Esophagus muscularis mucosa (tissue), 4 donors: Measurements from ENCODE around the gene TRAPPC14. TPM values are rescaled to one million over a fixed set of nuclear protein-coding genes. Genes with fewer than 3 reads are reported as not detected.
A peak's percentile ranks its signal among the peaks of the same experiment; 100 is the strongest.

Experiments used
- DNase-seq: peaks from one replicate; pipeline ENCODE4 v3.0.0-alpha.2; 2017; ENCODE audit errors: extremely low spot score
- H3K27ac ChIP-seq, 4 donors: fragments of 200-600 bp; sonication (generic); replicated peaks in 1 of 4; 1 replicate in 3 of 4; 2 replicates in 1 of 4; pipeline ENCODE4 v1.5.1; 2016 to 2019; ENCODE audit warnings: mild to moderate bottlenecking in 1 of 4
- H3K27me3 ChIP-seq, 4 donors: fragments of 200-600 bp; sonication (generic); one replicate each; pipeline versions ENCODE4 v1.5.1 to v1.6.0; 2016 to 2019
- H3K36me3 ChIP-seq, 4 donors: fragments of 200-600 bp; sonication (generic); one replicate each; pipeline ENCODE4 v1.5.1; 2016 to 2019
- H3K4me1 ChIP-seq, 4 donors: fragments of 200-600 bp; sonication (generic); one replicate each; pipeline ENCODE4 v1.5.1; 2016 to 2019
- H3K4me3 ChIP-seq, 4 donors: fragments of 200-600 bp; sonication (generic); 1 replicate in 2 of 4; 2 replicates in 2 of 4; pipeline ENCODE4 v1.5.1; 2016 to 2019; ENCODE audit warnings: mild to moderate bottlenecking in 4 of 4, moderate library complexity in 1 of 4
- H3K9me3 ChIP-seq, 4 donors: fragments of 200-600 bp; sonication (generic); 1 replicate in 3 of 4; 2 replicates in 1 of 4; pipeline ENCODE4 v1.5.1; 2016 to 2019
- EP300 ChIP-seq: sonication (generic); formaldehyde crosslinking; IDR thresholded peaks from one replicate; pipeline ENCODE4 v1.6.1; 2017; ENCODE audit warnings: antibody characterized with exemption
- POLR2A ChIP-seq: fragments of 450-650 bp; IDR thresholded peaks from one replicate; pipeline ENCODE4 v1.6.1; 2017; ENCODE audit warnings: antibody characterized with exemption, moderate library complexity, mild to moderate bottlenecking, low read depth
- POLR2AphosphoS5 ChIP-seq, 2 donors: sonication (generic); formaldehyde crosslinking; IDR thresholded peaks; one replicate each; pipeline ENCODE4 v1.6.1; 2017; ENCODE audit warnings: antibody characterized with exemption in 2 of 2
- WGBS: methylation state at CpG from one replicate; pipeline ENCODE4 v1.1.5; 2018; 5-methylcytosine and 5-hydroxymethylcytosine counted together
- intact Hi-C: fragments of 100-400 bp; cut with DNase I; formaldehyde crosslinking; loops from one replicate; pipeline ENCODE4 v1.15.1; 2023
- total RNA-seq, 4 donors: library from RNA; depleted of rRNA; stranded (reverse); fragments of >200 nt; gene quantifications; one replicate each; pipeline versions ENCODE4 v1.1.0 to v1.2.1, GENCODE V29; 2016
- TF ChIP-seq, protein P1 (sequence below), 3 experiments: fragments of 200-600 bp in 2 of 3; fragments of 450-650 bp in 1 of 3; sonication (generic) in 2 of 3; IDR thresholded peaks; one replicate each; pipeline ENCODE4 v1.5.1; 2017 to 2019; ENCODE audit warnings: antibody characterized with exemption in 3 of 3, mild to moderate bottlenecking in 2 of 3, moderate library complexity in 1 of 3

The TRAPPC14 gene
- total RNA-seq, 4 donors from 2014 or later = 5.5 to 8.8 (median 6.8) TPM

GRCh38 chr7:100126931-100127865 is 31.3 kb downstream of the TRAPPC14 start, which contains the start of gene MBLAC1:
Gene MBLAC1 (plus strand): TSS chr7:100126967. CDS start chr7:100127396, 429 bp downstream.
- peak; percentile 97 for DNase-seq
- H3K36me3 ChIP-seq = peaks cover 0 to 28% (median 12%) of the 10 kb centered on the region in 4 donors
- WGBS = 0% methylated on average over 35 of the region's 85 CpGs
- intact Hi-C loops = loop anchor here (1.0 to 5.0 kb wide), 4 partner anchors 21 to 135 kb away; partner anchors contain the start of genes AP4M1, LAMTOR4, MCM7 and ZNF3
- no peaks in the 10 kb centered on the region for H3K9me3 ChIP-seq
- no peaks in the 10 kb centered on the region for H3K27me3 ChIP-seq
- TF ChIP-seq, protein P1, sequence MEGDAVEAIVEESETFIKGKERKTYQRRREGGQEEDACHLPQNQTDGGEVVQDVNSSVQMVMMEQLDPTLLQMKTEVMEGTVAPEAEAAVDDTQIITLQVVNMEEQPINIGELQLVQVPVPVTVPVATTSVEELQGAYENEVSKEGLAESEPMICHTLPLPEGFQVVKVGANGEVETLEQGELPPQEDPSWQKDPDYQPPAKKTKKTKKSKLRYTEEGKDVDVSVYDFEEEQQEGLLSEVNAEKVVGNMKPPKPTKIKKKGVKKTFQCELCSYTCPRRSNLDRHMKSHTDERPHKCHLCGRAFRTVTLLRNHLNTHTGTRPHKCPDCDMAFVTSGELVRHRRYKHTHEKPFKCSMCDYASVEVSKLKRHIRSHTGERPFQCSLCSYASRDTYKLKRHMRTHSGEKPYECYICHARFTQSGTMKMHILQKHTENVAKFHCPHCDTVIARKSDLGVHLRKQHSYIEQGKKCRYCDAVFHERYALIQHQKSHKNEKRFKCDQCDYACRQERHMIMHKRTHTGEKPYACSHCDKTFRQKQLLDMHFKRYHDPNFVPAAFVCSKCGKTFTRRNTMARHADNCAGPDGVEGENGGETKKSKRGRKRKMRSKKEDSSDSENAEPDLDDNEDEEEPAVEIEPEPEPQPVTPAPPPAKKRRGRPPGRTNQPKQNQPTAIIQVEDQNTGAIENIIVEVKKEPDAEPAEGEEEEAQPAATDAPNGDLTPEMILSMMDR (IDR thresholded peaks at IDR 0.05) = peak in 1 of 3 experiments; percentile 16
- TF ChIP-seq POLR2A (no peak), POLR2AphosphoS5 (IDR thresholded peaks at IDR 0.05) (peak; percentile 66 to 84), EP300 (no peak)
- H3K4me1 ChIP-seq = peaks cover 24 to 47% (median 39%) of the 10 kb centered on the region in 4 donors
- H3K27ac ChIP-seq = peak within 1 kb of the TSS; percentile 92 to 97 (median 96)
- peak within 1 kb of the TSS; percentile 78 to 99 (median 95) for H3K4me3 ChIP-seq

GRCh38 chr7:100126239-100126930 is 32.1 kb downstream of the TRAPPC14 start:
- H3K4me3 ChIP-seq = peak overlapping the region; percentile 78 to 99 (median 95)
- H3K9me3 ChIP-seq = no peaks in the 10 kb centered on the region
- peaks cover 24 to 45% (median 38%) of the 10 kb centered on the region in 4 donors for H3K4me1 ChIP-seq
- H3K27ac ChIP-seq = peak overlapping the region; percentile 92 to 97 (median 96)
- H3K36me3 ChIP-seq = peaks cover 0 to 31% (median 12%) of the 10 kb centered on the region in 4 donors
- intact Hi-C loops = loop anchor here (2.0 to 5.0 kb wide), 3 partner anchors 26 to 134 kb away; partner anchors contain the start of genes AP4M1, MCM7 and ZNF3
- no peaks in the 10 kb centered on the region for H3K27me3 ChIP-seq
- no peak for DNase-seq
- TF ChIP-seq POLR2A = no peak
- no peak for TF ChIP-seq POLR2AphosphoS5 (IDR thresholded peaks at IDR 0.05)
- no peak for TF ChIP-seq EP300
- TF ChIP-seq, protein P1 (IDR thresholded peaks at IDR 0.05) = no peak
- 18% methylated on average over 25 of the region's 29 CpGs for WGBS

GRCh38 chr7:100124301-100125230 is 34.0 kb downstream of the TRAPPC14 start:
- no peaks in the 10 kb centered on the region for H3K27me3 ChIP-seq
- no peak overlapping the region for H3K27ac ChIP-seq
- H3K4me3 ChIP-seq = no peak overlapping the region
- H3K4me1 ChIP-seq = peaks cover 25 to 47% (median 40%) of the 10 kb centered on the region in 4 donors
- intact Hi-C loops = loop anchor here (5.0 kb wide), 2 partner anchors 42 to 132 kb away; partner anchors contain the start of gene ZNF3
- 74% methylated on average over 4 of the region's 4 CpGs for whole genome bisulfite sequencing
- DNase-seq = no peak
- H3K36me3 ChIP-seq = peaks cover 0 to 31% (median 12%) of the 10 kb centered on the region in 4 donors
- H3K9me3 ChIP-seq = no peaks in the 10 kb centered on the region
- no peak for TF ChIP-seq EP300
- TF ChIP-seq POLR2A = no peak
- no peak for TF ChIP-seq POLR2AphosphoS5 (IDR thresholded peaks at IDR 0.05)
- TF ChIP-seq, protein P1 (IDR thresholded peaks at IDR 0.05) = no peak

GRCh38 chr7:100122568-100122967 is 36.0 kb downstream of the TRAPPC14 start:
- 92% methylated on average over 1 of the region's 1 CpG for WGBS

More at GRCh38 chr7:100122568-100122967, 36.0 kb downstream of the TRAPPC14 start:
- H3K9me3 ChIP-seq = no peaks in the 10 kb centered on the region
- no peak for DNase-seq
- H3K27ac ChIP-seq = no peak overlapping the region
- intact Hi-C loops = no loop called here
- TF ChIP-seq POLR2AphosphoS5 (IDR thresholded peaks at IDR 0.05) (no peak), EP300 (no peak), POLR2A (no peak)
- TF ChIP-seq, protein P1 (IDR thresholded peaks at IDR 0.05) = no peak
- no peaks in the 10 kb centered on the region for H3K27me3 ChIP-seq
- peaks cover 0 to 31% (median 12%) of the 10 kb centered on the region in 4 donors for H3K36me3 ChIP-seq
- no peak overlapping the region for H3K4me3 ChIP-seq
- H3K4me1 ChIP-seq = peaks cover 28 to 49% (median 41%) of the 10 kb centered on the region in 4 donors
